GM12873 (cell line): ENCODE results near the gene ZDHHC14.

Experiments
- TF ChIP-seq, protein P1 (sequence below): IDR thresholded peaks from 2 replicates; pipeline ENCODE4 v1.5.1; 2012; ENCODE audit warnings: low read depth, mild to moderate bottlenecking, moderate library complexity, low read length, control low read depth; ENCODE audit not compliant: insufficient read depth; ENCODE audit errors: missing control alignments

Gene ZDHHC14

DNA sequence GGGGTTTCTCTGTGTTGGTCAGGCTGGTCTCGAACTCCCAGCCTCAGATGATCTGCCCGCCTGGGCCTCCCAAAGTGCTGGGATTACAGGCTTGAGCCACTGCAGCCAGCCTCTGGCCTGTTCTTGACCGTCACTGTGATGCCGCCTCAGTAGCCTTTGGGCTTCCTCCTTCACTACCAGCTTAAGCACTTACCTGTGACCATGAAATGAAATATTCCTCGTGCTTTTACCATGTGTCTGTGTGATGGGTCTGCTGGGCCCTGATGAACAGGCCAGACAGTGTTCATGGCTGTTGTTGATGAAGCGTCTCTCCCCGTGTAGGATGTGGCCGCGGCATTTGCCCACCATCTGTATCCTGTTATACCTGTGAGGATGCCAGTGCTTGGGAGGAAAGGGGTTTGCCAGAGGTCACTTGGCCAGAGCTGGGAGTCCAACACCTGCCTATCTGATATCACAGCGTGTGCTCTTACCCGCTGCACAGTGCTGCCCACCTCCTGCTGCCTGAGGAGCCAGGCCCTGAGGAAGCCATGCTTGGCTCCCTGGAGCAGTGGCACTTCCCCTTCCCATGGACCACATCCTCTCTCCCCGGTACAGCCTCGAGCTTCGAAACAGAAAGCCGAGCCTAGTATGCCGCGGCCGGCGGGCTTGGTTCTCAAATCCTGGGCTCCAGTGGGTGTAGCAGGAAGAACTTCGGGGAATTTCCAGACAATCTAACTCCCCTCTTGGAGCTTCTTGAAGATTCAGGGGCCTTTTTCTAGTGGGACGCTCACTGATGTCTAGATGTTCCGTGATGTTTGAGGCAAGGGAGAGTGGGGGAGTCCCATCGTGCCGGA, 167.9 kb downstream of the ZDHHC14 start:
- TF ChIP-seq, protein P1, sequence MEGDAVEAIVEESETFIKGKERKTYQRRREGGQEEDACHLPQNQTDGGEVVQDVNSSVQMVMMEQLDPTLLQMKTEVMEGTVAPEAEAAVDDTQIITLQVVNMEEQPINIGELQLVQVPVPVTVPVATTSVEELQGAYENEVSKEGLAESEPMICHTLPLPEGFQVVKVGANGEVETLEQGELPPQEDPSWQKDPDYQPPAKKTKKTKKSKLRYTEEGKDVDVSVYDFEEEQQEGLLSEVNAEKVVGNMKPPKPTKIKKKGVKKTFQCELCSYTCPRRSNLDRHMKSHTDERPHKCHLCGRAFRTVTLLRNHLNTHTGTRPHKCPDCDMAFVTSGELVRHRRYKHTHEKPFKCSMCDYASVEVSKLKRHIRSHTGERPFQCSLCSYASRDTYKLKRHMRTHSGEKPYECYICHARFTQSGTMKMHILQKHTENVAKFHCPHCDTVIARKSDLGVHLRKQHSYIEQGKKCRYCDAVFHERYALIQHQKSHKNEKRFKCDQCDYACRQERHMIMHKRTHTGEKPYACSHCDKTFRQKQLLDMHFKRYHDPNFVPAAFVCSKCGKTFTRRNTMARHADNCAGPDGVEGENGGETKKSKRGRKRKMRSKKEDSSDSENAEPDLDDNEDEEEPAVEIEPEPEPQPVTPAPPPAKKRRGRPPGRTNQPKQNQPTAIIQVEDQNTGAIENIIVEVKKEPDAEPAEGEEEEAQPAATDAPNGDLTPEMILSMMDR = no peak

DNA sequence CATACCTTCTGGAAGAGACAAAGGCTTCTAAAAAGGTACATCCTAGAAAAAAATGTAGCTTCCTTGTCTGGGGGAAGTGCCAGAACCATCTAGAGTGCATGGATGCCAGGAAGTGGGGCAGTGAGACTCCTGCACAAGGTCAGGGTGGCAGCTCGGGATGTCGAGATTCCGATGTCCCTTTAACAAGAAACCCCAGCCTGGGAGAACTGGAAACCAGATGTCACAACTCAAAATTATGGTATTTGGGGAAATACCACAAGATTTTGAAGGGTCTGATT, 168.4 kb downstream of the ZDHHC14 start:
- TF ChIP-seq, protein P1 = no peak

DNA sequence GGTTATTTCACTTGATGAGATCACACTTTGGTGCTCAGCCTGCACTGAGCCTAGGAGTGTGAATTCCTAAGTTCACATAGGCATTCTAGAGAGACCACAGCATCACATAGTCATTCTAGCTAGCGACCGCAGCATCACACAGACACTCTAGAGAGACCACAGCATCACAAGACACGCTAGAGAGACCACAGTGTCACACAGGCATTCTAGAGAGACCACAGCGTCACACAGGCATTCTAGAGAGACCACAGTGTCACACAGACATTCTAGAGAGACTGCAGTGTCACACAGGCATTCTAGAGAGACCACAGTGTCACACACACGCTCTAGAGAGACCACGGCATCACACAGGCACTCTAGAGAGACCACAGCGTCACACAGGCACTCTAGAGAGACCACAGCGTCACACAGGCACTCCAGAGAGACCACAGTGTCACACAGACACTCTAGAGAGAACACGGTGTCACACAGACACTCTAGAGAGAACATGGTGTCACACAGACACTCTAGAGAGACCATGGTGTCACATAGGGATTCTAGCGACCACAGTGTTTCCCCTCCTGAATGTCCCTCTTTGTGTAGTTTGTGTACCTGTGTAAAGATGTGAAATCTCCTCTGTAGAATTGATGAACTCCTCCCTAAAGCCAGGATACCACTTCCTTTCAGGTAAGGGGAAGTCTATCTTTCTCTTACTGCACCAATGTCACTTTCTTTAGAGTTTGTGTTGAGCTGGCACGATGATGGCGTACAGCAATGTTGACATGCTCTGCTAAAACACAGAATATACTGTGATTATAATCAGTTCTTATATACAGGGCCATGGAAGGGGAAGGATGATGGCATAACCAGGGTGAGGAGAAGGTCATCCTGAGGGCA, 169.4 kb downstream of the ZDHHC14 start:
- TF ChIP-seq, protein P1 = no peak

DNA sequence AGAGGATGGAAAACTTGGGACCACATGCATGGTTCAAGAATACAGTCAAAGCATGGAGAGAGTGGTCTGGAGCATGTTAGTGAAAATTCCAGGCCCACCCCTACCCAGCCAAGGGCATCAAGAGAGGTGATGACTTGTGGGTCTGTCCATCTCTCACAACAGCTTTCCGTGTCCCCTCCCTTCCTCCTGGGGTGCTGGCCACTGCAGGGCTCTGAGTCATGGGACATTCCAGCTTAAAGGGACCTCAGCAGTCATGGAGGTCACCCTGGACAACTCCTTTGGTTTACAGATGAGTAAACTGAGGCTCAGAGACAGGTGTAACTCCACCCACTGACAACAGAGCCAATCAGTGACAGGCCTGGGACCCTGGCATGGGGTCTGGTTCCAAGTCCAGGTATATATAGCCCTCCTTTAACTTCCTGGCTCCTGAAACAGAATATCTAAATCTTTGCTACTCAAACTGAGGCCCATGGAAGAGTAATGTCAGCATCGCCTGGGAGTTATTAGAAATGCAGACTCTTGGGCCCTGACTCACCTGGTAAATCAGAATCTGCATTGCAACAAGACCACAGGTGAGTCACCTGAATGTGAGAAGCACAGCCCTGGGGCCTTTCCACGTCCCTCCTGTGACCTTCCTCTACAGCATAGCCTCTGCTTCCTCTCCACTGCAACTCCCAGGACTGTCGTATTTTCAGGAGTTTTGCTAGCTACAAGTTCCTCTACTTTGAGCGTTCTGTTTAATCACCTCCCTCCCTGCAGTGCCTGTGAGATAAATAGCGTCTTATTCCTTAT, 170.2 kb downstream of the ZDHHC14 start:
- TF ChIP-seq, protein P1 = no peak

DNA sequence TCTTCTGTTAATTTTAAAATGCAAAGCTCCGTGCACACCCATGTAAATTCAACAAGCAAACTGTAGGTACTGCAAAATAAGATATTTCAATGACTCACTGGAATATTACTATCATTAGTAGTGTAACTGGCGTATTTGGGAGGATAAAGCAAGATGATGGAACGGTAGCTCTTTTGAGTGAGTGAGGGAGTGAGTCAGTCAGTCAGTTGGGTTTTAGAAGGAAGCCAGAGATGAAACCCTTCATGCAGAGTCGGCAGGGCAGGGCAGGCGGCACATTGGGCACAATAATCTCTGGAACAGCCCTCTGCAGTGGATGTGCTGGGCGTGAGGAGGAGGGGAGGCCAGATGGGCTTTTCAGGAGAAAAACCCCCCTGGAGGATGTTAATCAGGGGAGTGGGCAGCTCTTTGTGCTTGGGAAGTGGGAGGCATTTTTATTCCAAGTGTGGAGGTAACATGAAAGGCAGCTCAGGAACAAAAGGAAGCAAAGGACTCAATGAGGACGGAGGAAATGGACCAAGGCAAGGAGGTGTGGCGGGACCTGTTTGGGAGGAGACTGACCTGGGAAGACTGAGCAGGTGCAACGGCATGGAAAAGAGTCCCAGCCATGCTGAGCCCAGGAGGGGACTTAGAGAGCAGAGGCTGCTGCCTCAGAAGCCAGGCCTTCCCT, 171.2 kb downstream of the ZDHHC14 start:
- TF ChIP-seq, protein P1 = no peak

DNA sequence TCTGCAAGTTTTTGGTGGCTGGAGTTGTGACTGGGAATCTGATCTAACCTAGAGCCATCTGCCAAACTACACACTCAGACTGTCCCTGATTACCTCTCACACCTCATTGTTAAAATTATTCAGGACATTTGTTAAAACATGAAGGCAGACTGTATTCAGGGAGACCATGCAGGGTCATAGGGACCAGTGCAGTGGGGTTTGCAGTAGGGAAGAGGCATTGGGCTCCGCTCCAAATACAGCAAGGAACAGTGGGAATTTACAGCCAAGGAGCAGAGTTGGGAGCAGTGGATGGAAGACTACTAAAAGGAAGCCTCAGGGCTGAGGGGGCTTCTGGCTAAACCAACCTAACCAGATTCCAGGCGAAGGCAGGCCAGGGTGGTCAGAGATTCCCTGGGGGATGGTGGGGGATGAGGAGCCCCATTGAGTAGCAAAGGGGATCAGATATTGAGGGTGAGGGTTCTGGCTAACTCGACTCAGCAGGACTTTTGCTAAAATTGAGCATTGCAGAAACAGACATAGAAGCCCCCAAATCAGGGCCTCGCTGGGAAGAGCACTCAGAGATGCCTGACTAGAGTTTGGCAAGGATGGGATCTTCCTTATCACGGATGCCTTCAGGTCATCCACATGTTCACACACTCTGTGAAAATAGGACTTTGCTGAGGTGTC, 172.0 kb downstream of the ZDHHC14 start:
- TF ChIP-seq, protein P1 = no peak
